AG04449 (cell line): Measurements from ENCODE around the gene TBC1D8B.

ENCODE experiments used
- CTCF ChIA-PET: fragments of 350-600 bp; formaldehyde crosslinking; extraction: SDS; loops from one replicate; lab custom pipeline; 2021; ENCODE audit warnings: antibody characterized with exemption; lab: Yijun Ruan, JAX
- POLR2A ChIA-PET: fragments of 400-600, 350-600 bp; formaldehyde crosslinking; extraction: SDS; loops from one replicate; lab custom pipeline; 2020; ENCODE audit warnings: antibody characterized with exemption, inconsistent platforms; lab: Yijun Ruan, JAX
- DNase-seq: peaks from one replicate; pipeline ENCODE4 v3.0.0-alpha.2; 2010; ENCODE audit warnings: low read depth, low spot score
- H3K4me3 ChIP-seq: 2 replicates; pipeline ENCODE4 v1.5.1; 2011; ENCODE audit warnings: low read depth, mild to moderate bottlenecking, control low read depth, low read length
- TF ChIP-seq, protein P1 (sequence below): IDR thresholded peaks from one replicate; pipeline ENCODE4 v1.5.1; 2011; ENCODE audit warnings: mild to moderate bottlenecking, moderate library complexity, low read length, control low read depth, inconsistent platforms; ENCODE audit not compliant: insufficient read depth; ENCODE audit errors: missing control alignments

TBC1D8B gene

DNA sequence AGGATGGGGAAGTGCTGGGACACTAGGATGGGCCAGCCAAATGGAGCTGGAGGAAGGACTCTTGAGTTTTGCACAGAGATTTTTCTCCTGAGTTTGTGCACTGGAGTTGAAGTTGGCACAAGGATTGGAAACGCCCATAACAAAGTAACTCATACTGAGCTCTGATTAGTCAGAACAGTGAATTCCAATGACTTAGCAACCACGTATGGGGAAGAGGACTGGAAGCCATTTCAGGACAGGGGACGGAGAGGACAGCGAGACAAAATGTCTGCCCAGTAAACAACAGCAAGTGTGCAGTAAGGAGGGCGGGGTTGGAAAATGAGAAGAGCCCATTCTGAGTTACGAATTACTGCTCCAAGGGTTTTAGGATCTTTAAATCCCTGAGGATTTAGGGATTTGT, 94.8 kb downstream of the TBC1D8B start:
- POLR2A ChIA-PET, result no interaction called here
- TF ChIP-seq, protein P1, sequence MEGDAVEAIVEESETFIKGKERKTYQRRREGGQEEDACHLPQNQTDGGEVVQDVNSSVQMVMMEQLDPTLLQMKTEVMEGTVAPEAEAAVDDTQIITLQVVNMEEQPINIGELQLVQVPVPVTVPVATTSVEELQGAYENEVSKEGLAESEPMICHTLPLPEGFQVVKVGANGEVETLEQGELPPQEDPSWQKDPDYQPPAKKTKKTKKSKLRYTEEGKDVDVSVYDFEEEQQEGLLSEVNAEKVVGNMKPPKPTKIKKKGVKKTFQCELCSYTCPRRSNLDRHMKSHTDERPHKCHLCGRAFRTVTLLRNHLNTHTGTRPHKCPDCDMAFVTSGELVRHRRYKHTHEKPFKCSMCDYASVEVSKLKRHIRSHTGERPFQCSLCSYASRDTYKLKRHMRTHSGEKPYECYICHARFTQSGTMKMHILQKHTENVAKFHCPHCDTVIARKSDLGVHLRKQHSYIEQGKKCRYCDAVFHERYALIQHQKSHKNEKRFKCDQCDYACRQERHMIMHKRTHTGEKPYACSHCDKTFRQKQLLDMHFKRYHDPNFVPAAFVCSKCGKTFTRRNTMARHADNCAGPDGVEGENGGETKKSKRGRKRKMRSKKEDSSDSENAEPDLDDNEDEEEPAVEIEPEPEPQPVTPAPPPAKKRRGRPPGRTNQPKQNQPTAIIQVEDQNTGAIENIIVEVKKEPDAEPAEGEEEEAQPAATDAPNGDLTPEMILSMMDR, result no peak
- no peak for DNase-seq
- CTCF ChIA-PET, result interaction anchor here (0.9 to 3.5 kb wide), 11 partner anchors 10 to 641 kb away, joined by 3 to 34 read pairs (median 5); no protein-coding TSS in a partner anchor
- no peak overlapping the region for H3K4me3 ChIP-seq

DNA sequence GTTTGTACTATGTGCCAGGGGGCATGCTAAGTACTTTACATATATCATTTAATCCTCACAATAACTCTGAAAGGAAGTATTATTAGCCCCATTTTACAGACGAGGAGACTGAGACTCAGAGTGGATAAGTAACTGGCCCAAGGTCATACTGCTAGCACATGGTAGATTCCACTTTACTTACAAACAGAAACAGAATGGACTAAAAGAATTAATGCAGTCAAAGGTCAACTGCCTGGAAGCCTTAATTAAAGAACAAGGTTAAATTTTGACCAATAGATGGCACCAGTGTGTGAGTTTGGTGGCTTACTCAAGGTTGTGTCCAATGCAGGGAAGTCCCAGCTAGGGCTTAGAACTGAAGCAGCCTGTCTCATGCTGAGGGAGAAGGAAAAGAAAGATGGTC, 96.0 kb downstream of the TBC1D8B start:
- TF ChIP-seq, protein P1, result no peak
- no peak for DNase-seq
- H3K4me3 ChIP-seq, result no peak overlapping the region
- ChIA-PET POLR2A (no interaction called here), CTCF (interaction anchor here (0.6 to 3.5 kb wide), 15 partner anchors 11 to 640 kb away, joined by 3 to 34 read pairs (median 4); no protein-coding TSS in a partner anchor)

DNA sequence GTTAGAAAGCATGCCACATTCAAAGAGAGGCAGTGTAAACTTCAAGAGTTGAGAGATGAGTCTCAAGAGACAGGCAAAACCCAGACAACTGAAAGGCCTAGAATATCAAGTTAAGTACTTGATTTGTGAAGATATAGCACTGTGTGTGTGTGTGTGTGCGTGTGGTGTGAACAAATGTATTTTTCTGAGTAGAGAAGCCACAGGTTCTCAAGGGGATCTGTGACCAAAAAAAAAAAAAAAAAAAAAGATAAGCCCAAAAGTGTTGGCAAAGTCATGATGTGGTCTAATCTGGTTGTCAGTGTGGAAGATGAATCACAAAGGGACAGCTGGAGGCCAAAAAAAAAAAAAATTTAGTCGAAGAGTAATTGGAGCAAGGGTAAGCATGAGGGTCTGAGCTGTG, 96.8 kb downstream of the TBC1D8B start:
- DNase-seq, result no peak
- POLR2A ChIA-PET, result no interaction called here
- CTCF ChIA-PET, result interaction anchor here (0.6 to 6.7 kb wide), 12 partner anchors 6 to 64 kb away, joined by 3 to 34 read pairs (median 7); no protein-coding TSS in a partner anchor
- no peak overlapping the region for H3K4me3 ChIP-seq
- TF ChIP-seq, protein P1, result no peak

DNA sequence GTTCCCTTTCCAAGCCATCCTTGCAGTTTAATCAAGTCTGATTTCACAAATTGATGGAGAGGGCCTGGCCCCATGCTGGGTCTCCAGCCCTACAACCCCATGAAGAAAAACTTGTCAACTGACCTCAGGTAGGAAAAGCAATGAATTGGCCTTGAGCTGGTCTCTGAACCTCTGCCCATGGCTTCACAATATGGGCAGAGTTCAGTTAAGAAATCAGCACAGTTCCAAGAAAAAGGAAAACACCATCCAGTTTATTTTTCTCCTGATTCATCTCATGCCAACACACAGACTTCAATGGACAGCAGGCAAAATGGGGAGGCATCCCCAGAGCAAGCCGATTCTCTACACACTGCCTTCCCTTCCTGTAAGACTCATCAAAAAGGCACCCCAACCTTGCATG, 97.4 kb downstream of the TBC1D8B start:
- no peak overlapping the region for H3K4me3 ChIP-seq
- no peak for DNase-seq
- POLR2A ChIA-PET, result no interaction called here
- TF ChIP-seq, protein P1, result no peak
- CTCF ChIA-PET, result interaction anchor here (2.0 to 6.7 kb wide), 5 partner anchors 6 to 64 kb away, joined by 7 to 34 read pairs (median 11); no protein-coding TSS in a partner anchor

DNA sequence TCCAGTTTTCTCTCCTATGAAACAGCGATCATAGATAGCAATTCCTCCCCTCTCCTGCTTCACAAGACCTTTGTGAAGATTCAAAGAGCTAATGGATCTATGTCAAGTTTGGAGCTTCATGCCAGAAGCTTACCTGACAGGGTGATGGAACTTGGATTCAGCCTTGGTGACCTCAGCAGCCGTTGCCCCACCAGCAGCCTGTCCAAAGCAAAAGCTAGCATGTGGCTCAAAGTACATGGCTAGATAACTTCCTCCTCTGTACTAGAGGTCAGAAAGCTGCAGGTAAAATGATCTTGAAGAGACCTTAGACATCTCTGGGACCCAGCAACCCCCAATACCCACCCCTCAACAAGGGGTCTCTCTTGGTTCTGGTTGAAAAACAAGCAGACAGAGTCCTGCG, 98.9 kb downstream of the TBC1D8B start:
- ChIA-PET POLR2A (no interaction called here), CTCF (interaction anchor here (1.2 to 6.7 kb wide), 3 partner anchors 8 to 59 kb away, joined by 3 to 30 read pairs (median 7); no protein-coding TSS in a partner anchor)
- DNase-seq, result no peak
- TF ChIP-seq, protein P1, result no peak
- H3K4me3 ChIP-seq, result no peak overlapping the region

DNA sequence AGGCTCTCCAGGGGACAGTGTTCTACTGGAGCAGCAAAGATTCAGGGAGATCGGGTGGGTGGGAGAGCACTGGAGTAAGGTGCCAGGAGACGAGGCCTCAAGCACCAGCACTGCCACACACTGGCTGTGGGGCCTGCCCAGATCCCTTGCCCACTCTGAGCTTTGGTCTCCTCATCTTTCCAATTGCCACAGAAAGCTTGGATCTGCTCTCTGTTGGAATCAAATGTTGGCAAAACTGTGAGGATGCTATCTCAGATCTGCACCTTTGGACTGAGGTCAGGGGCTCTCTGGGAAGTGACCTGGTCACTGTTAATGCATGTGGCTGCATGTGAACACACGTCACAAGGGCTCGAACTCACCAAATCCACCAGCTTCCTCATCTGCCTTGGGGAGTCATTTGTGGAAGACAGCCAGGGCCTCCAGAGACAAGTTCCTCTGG, 99.3 kb downstream of the TBC1D8B start:
- TF ChIP-seq, protein P1, result no peak
- DNase-seq, result no peak
- CTCF ChIA-PET, result interaction anchor here (1.2 to 6.7 kb wide), 2 partner anchors 8 to 25 kb away, joined by 3 to 30 read pairs; no protein-coding TSS in a partner anchor
- POLR2A ChIA-PET, result no interaction called here
- no peak overlapping the region for H3K4me3 ChIP-seq
